ENCODE results near the gene PMP22.

Gene PMP22

GRCh38 chr17:15265131-15265530, at the start of gene PMP22:
PMP22 (minus strand) TSS chr17:15265326; CDS start chr17:15260727, 4,599 bp downstream.
- TF ChIP-seq CTCF (IDR thresholded peaks at IDR 0.05; ENCODE audit: insufficient read depth, low read length, poor library complexity, severe bottlenecking) = no peak
- H3K27me3 ChIP-seq (replicated peaks; ENCODE audit: control insufficient read depth, insufficient read depth, low read length) = no peaks in the 10 kb centered on the region; the same call in 1 of the 2 replicates
- no peaks in the 10 kb centered on the region for H3K36me3 ChIP-seq (ENCODE audit: control insufficient read depth, insufficient read depth, low read length)
- DNase-seq (ENCODE audit: extremely low read depth, insufficient read length) = no peak
- H3K4me3 ChIP-seq (replicated peaks; ENCODE audit: low read depth, low read length) = no peak within 1 kb of the TSS

- no peak for TF ChIP-seq CTCF (IDR thresholded peaks at IDR 0.05; ENCODE audit: insufficient read depth, low read length, poor library complexity, severe bottlenecking)
- H3K4me3 ChIP-seq (replicated peaks; ENCODE audit: low read depth, low read length) = no peak overlapping the region
- H3K27me3 ChIP-seq (replicated peaks; ENCODE audit: control insufficient read depth, insufficient read depth, low read length) = no peaks in the 10 kb centered on the region
- H3K36me3 ChIP-seq (ENCODE audit: control insufficient read depth, insufficient read depth, low read length) = no peaks in the 10 kb centered on the region
- DNase-seq (ENCODE audit: extremely low read depth, insufficient read length) = no peak
These were observed 46.9 kb upstream of the PMP22 start for GRCh38 chr17:15311996-15312395.

- DNase-seq (ENCODE audit: extremely low read depth, insufficient read length) = no peak
- TF ChIP-seq CTCF (IDR thresholded peaks at IDR 0.05; ENCODE audit: insufficient read depth, low read length, poor library complexity, severe bottlenecking) = no peak
- Histone ChIP-seq H3K27me3 (replicated peaks; ENCODE audit: control insufficient read depth, insufficient read depth, low read length) (no peaks in the 10 kb centered on the region), H3K36me3 (ENCODE audit: control insufficient read depth, insufficient read depth, low read length) (no peaks in the 10 kb centered on the region), H3K4me3 (replicated peaks; ENCODE audit: low read depth, low read length) (no peak overlapping the region)
These were observed 44.7 kb upstream of the PMP22 start for GRCh38 chr17:15309793-15310192.

GRCh38 chr17:15309236-15309635, 44.1 kb upstream of the PMP22 start:
- H3K4me3 ChIP-seq (replicated peaks; ENCODE audit: low read depth, low read length) = no peak overlapping the region
- H3K36me3 ChIP-seq (ENCODE audit: control insufficient read depth, insufficient read depth, low read length) = no peaks in the 10 kb centered on the region
- no peaks in the 10 kb centered on the region for H3K27me3 ChIP-seq (replicated peaks; ENCODE audit: control insufficient read depth, insufficient read depth, low read length)
- DNase-seq (ENCODE audit: extremely low read depth, insufficient read length) = no peak
- no peak for TF ChIP-seq CTCF (IDR thresholded peaks at IDR 0.05; ENCODE audit: insufficient read depth, low read length, poor library complexity, severe bottlenecking)

- Histone ChIP-seq H3K27me3 (replicated peaks; ENCODE audit: control insufficient read depth, insufficient read depth, low read length) (no peaks in the 10 kb centered on the region), H3K4me3 (replicated peaks; ENCODE audit: low read depth, low read length) (no peak overlapping the region), H3K36me3 (ENCODE audit: control insufficient read depth, insufficient read depth, low read length) (no peaks in the 10 kb centered on the region)
- DNase-seq (ENCODE audit: extremely low read depth, insufficient read length) = no peak
- TF ChIP-seq CTCF (IDR thresholded peaks at IDR 0.05; ENCODE audit: insufficient read depth, low read length, poor library complexity, severe bottlenecking) = no peak
These were observed 43.6 kb upstream of the PMP22 start for GRCh38 chr17:15308758-15309157.

- Histone ChIP-seq H3K4me3 (replicated peaks; ENCODE audit: low read depth, low read length) (no peak overlapping the region), H3K36me3 (ENCODE audit: control insufficient read depth, insufficient read depth, low read length) (no peaks in the 10 kb centered on the region), H3K27me3 (replicated peaks; ENCODE audit: control insufficient read depth, insufficient read depth, low read length) (no peaks in the 10 kb centered on the region)
- no peak for TF ChIP-seq CTCF (IDR thresholded peaks at IDR 0.05; ENCODE audit: insufficient read depth, low read length, poor library complexity, severe bottlenecking)
- no peak for DNase-seq (ENCODE audit: extremely low read depth, insufficient read length)
These were observed 42.6 kb upstream of the PMP22 start for GRCh38 chr17:15307710-15308111.

Measured in GM06990 (cell line).